Glomerular visceral epithelial cell (primary cell): ENCODE data around the gene ANKRD42.
"Not testable (repeated sequence)": the region's sequence is repeated elsewhere in the genome, so short reads cannot be mapped to it uniquely, and the experiment has no call there.

Experiments used
- DNase-seq: peaks from one replicate; pipeline ENCODE4 v3.0.0-alpha.2; 2016; ENCODE audit errors: extremely low spot score

Gene ANKRD42

DNA sequence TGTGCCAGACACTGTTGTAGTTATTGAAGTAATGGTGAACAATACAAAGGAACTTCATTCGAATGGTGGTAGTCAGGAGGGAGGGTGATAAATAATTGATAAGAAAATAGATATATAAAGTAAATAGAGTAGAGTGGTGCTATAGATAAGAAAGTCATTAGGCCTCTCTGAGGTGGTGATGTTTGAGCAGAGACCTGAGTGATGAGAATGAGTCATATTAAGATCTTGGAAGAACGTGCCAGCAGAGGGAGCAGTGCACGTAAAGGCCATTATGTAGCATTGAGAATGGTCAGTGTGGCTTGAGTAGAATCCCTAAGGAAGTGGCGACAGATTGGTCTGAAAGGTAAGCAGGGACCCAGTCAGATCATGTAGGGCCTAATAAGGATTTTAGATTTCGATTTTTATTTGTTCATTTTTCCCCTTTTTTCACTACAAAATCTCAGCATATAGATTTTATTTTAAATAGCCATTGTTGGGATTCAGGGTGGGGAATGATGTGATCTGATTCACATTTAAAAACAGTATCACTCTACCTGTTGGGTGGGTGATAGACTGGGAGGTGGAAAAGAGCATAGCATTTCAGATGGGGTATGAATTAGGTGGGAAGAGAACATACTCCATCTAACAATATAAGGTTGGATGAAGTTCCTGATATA, 47.9 kb downstream of the ANKRD42 start:
- peak; percentile 66 for DNase-seq

DNA sequence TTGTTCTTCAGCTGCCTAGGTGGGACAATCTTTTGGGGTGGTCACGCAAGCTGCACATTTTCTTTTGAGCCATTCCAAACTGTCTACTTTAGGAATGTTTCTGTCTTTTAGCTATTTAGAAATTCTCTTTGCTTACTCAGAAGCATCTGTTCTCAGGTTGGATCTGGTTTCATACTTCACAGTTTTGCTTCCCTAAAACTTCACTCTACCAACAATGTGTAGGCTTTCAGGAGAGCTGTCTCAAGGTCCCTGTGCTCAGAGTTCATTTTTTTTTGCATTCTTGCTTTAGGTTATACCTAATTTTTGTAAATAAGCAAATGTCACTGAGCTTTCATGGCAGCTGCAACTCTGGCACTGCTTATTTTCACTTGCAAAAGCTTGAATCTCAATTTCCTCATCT, 55.9 kb downstream of the ANKRD42 start:
- DNase-seq: no peak

DNA sequence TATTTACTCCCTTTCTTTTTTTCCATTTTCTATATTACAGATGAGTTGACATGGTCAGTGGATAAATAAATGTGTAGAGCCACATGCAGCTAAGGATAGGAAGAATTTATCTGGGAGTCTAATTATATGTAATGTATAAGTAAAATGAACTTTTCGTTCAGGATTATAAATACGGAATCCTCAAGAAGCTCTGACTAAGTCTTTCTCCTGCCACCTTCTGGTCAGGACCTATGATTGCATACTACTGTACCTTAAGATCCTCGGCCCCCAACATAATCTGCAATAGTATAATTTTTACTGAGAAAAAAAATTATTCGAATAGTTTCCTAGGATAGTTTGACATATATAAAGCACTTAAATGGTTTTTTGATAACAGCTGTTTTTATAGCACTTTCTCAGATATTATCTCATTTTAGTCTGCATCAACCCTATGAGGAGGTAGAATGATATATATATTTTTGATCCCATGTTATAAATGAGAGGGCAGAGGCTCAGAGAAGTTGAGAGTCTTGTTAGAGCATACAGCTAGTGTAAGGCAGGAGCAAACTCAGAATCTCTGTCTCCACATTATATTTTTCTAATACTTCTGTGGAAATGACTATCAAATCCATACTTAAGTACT, 56.6 kb downstream of the ANKRD42 start:
- DNase-seq: peak; percentile 40

DNA sequence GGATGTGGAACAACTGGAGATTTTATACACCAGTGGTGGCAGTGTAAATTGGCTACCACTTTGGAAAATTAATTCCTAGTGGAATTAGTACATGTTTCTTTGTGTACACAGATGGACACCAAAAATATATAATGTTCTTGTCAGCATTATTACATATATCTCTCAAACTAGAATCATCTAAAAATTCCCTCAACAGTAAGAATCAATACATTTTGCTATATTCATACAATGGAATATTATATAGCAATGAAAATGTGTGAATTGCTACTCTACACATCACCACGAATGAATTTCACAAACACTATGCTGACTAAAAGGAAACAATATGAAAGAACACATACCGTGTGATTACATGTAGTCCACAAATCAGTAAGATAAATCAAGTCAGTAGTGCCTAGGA, 58.8 kb downstream of the ANKRD42 start:
- no peak for DNase-seq

DNA sequence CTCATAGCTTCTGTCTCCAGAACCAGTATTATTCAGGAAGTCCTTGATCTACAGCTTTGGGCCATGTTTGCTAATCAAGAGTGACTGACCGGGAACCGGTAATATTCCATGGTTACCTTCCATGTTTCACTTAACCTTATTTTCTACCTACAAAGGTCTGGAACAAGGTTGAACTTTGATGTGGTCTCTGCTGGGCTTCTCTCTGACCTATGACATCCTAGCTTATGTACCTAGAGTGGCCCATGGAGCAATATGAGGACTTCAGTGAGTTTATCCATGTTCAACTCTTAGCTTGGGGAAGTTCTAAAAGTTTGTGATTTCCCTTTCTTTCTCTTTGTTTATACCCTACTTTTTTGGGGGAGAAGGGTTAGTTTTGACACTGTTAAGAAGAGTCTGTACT, 59.4 kb downstream of the ANKRD42 start:
- no peak for DNase-seq

DNA sequence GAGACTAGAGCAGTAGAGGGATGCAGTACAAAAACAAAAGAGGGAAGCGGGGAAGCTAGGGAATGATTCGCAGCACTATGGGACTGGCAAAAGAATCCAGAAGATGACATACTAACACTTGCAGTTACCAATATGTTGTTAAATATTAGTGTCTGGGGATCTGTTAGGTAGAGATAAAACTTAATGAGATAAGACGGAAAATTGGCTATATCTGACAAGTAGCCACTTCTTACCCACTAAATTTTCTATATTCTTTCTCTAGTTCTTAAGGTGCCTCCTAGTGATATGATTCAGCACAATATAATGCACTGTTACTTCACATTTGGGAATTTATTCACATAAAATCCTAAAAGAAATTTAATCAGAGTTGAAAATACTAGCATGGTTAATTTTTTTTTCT, 61.9 kb downstream of the ANKRD42 start:
- no peak for DNase-seq

DNA sequence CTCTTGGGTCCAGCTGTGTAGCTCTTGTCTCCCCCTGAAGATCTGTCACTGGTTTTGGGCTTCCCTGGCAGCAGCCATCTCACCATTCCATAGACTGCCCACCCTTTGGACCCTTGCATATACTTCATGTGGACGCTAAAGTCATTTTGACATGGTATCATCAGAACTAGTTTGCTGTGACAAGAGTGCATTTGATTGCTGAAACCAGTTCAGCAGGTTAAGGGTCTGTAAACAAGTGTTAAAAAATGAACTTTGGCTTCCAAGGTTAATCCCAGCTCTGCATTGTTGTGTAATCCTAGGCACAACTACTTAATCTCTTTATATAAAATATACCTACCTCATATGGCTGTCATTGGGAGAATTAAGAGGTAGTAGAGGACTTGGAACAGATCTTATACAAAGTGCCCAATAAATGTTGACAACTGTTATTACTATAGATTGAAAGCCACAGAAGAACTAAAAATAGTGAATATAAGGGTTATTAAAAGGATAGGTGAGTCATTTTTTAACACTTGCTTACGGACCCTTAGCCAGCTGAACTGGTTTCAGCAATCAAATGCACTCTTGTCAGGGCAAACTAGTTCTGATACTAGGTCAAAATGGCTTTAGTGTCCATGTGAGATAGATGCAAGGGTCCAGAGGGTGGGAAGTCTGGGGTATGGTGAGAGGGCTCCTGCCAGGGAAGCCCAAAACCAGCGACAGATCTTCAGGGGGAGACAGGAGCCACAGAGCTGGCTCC, 63.3 kb downstream of the ANKRD42 start:
- DNase-seq: no peak

DNA sequence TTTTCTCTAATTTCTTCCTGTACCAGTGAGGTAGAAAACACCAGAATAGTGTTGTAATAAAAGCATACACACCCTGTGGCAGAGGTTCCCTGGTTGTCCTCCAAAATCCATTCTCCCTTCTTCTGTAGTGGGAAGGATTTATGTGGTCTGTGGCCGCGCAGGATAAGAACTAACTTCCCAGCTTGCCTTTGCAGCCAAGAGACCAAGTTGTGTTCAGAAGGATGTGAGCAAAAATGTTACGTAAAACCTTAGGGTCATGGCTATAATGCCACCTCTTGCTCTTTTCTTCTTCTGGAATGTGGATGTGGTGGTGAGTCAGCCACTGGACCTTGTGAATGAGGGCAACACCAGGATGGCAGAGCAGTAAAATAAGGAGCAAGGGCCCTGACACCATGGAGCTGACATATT, 64.3 kb downstream of the ANKRD42 start:
- DNase-seq: peak; percentile 89

DNA sequence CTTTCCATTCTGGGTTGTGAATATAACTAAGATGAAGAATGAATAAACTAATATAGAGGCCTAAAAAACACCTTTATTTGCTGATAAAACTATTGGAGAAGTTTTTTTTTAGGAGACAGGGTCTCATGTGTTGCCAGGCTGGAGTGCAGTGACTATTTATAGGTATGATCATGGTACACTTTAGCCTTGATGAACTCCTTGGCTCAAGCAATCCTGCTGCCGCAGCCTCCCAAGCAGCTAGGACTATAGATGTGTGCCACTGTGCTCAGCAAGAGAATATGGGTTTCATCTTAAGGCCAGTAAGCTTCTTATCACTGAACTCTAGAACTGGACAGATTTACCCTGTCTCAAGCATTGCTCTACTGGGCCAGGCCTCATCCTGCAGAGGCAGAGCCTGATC, 66.0 kb downstream of the ANKRD42 start:
- no peak for DNase-seq

DNA sequence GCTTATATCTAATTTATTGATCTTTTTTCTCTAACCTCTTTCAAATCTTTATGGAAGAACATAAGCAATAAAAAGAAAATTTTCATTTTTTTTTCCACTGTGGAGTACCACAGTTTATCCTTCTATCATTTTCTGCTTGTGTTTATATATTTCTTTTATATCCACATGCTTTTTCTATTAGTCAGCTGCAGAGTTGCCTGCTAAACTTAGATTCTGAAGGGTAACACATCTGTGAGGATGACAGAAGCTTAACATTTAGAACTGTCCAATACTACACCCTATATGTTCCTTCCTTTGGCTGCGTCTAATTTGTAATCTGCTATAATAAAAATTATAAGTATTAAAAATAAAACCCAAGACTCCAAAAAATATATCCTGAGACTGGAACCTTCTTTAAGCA, 71.8 kb downstream of the ANKRD42 start:
- no peak for DNase-seq

DNA sequence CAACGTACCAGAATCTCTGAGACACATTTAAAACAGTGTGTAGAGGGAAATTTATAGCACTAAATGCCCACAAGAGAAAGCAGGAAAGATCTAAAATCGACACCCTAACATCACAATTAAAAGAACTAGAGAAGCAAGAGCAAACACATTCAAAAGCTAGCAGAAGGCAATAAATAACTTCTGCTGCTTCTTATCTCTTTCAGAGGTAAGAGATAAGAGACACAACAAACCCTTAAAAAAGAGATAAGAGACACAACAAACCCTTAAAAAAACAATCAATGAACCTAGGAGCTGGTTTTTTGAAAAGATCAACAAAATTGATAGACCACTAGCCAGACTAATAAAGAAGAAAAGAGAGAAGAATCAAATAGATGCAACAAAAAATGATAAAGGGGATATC, 75.6 kb downstream of the ANKRD42 start:
- not testable (repeated sequence) for DNase-seq

DNA sequence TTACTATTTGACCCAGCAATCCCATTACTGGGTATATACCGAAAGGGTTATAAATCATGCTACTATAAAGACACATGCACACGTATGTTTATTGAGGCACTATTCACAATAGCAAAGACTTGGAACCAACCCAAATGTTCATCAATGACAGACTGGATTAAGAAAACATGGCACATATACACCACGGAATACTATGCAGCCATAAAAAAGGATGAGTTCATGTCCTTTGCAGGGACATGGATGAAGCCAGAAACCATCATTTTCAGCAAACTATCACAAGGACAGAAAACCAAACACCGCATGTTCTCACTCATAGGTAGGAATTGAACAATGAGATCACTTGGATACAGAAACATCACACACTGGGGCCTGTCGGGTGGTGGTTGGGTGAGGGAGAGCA, 78.2 kb downstream of the ANKRD42 start:
- DNase-seq: not testable (repeated sequence)

DNA sequence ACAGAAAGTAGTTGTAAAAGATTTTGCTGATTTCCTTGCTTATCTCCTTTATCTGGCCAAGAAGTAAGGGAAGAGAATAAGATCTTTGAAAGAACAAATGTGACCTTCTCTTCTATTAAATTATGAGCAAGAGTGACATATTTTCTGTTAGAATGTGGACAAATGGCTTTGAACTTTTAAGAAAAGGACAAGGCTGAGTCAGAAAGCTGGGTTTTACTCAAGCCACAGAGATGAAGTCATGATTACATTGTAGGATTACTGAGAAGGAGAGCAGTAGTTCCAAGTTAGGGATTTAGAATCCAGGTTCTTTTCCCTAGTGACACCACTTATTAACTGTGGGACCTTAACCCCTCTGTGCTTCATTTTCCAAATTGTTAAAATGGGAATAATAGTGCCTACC, 79.1 kb downstream of the ANKRD42 start:
- peak; percentile 36 for DNase-seq

DNA sequence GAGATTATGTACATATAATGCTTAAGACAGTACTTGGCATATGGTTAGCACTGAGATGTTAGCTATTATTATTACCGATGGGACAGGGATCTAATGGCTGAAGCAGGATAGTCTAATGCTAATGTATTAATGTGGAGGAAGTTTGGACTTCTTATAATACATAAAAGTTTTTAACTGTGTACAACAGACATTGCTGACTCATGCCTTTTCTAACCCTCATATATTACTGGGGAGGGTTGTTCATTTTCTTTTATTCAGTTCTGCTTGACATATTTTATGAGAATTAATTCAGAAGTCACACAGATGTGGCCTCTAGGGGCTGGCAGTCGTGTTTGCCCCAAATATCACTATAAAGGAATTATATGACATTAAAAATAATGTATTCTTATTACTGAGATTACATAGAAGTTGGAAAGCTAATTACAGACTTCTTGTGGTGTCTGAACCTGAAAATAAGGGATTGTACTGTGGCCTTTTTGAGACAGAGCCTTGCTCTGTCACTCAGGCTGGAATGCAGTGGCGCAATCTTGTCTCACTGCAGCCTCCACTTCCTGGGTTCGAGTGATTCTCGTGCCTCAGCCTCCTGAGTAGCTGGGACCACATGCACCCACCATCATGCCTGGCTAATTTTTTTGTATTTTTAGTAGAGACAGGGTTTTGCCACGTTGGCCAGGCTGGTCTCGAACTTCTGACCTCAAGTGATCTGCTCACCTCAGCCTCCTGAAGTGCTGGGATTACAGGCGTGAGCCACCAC, 82.6 kb downstream of the ANKRD42 start:
- no peak for DNase-seq

DNA sequence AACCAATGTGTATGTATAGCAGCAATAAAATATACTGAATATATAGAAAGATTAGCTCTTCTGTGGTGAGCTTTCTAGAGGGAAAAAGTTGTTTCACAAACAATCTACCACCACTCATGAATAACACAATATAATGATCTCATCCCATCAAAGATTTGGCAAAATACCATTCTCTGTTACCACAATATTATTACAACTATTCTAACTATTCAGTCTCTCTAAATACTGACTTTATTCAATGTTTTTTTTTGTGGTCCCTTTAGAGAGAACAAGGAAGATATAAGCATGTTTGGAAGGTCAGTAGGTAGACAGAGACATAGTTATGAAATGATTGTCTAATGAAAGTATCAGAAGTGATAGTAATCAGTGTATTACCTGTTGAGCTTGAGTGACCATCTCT, 84.8 kb downstream of the ANKRD42 start:
- no peak for DNase-seq

DNA sequence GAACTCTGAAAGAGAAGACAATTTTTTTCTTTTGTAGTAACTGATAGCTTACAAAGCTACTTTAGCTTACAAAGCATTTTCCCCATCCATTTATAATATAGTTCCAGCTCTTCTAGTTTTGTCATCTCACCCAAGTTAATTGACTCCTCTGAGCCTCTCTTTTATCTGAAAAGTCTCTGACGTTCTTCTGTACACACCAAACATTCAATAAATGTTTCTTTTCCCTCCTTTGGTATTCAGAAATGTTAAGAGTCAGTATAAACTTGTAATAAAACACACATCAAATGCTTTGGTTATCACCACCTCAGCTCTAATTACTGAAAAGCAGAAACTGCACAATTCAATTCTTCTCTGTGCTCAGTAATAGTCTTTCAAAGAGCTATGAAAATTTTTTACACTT, 86.7 kb downstream of the ANKRD42 start:
- no peak for DNase-seq

DNA sequence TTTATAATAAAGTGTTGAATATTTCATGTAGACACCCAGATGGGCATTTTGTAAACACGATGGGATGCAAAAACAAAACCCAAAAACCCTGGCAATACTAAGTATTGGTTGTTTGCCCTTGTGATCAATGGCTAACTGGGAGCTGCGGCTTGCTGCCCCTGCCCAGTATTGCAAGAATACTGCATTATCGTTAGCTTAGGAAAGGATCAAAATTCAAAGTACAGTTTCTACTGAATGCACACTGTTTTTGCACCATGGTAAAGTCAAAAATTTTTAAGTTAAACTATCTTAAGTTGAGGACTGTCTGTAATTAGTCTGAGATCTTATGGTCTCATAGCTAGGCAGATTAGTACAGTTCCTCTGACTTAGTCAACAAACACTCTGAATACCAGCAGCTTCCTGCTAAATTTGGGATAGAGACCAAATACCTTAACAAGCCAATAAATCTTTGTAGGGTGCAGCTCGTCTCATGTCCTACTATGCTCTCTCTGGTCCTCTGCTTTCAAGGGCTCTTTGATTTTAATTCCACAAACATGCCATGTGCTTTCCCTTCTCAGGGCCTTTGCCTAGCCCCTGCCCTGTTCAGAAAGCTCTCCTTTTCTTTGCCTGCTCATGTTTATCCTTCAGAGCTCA, 88.7 kb downstream of the ANKRD42 start:
- DNase-seq: no peak

DNA sequence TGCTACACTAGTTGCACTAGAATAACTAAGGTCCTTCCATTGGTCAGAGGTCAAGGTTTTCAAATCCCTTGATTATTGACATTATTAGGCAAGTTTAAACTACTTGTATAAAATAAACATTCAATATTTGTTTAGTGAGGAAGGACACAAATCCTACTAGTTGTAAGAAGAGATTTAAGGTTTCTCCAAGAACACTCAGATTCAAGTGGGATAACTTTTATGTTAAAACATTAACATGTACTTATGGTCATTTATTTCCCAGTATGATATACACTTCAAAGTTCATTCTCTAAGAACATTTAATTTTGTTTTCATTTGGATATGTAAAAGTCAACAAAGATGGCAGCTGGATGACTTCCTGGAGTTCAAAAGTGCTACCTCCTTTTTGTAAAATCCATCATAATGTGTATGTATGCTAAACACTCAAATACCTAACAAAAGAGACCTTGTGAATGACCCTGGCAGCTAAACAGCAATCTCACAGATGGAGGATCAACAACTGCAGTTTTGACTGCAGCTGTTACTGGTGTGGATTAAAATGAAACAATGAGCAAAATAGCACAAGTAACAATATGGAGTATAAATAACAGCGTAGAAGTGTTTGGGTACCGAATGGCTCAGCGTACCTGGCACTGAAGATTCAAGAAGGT, 91.1 kb downstream of the ANKRD42 start:
- DNase-seq: no peak

DNA sequence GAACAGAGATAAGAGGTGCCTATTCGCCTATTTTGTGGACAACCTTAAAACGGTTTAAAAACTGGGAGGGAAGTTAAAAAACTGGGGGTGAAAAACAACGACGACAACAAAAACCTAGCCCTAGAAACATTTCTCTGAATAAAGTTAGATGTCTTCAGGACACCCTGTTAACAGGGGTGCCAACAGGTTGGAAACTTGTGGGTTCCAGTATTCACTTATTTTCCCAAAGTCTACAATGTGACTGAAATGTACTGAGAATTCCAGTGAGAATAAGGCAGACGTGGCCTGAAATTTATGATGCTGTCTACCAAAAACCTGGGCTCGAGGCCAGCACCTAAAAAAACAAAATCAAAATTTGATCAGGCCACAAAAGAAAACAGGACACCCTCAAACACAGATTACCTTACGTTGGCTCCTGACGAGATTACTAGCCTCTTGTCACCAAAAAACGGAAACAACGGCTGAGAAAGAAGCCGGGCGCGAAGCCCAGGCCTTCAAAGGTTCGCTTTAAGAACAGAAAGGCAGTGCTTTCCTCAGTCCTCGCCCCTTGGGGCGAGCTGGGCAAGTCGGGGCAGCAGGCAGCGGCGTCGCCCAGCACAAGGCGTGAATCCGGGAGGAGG, 91.7 kb downstream of the ANKRD42 start:
- DNase-seq: no peak

DNA sequence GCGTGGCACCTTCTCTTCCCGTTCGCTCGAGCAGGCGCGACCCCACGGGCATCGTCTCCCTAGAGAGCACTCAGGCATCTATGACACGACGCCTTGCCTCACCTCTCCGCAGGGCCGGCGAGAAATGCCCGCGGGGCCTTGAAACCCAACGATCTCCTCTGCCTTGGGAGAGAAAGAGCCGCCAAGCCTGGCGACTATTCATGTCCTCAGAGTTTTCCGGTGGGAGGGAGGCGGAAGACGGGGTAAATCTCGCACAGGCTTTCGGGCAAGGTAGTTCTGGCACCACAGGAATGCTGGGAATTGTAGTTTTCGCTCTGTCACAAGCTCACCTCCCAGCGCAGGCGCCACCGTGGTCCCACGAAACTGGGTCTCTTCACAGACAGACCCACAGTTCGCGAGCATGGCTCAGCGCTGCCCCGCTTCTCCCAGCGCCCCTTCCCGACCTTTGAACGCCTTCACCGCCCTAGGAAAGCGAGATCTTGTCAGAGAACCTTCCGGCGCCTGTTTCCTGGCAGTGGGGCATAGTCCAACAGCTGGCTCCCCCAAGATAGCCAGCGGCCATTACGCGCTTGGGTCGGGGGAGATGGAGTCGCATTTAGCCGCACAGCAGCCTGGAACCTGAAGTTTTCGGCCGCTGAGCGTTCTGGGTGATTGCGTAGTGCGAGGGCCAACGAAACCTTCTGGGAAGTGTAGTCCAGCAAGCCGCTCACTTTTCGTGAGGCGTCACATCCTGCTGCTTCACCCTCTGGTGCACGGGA, 92.4 kb downstream of the ANKRD42 start, which contains the start of gene CCDC90B:
Gene CCDC90B (minus strand): TSS at position 597 of the 758 bp plus-strand sequence. CDS start 395 bp downstream, at position 202.
- DNase-seq: peak; percentile 93
